GM12878 (cell line): ENCODE results near the gene HSPB6. TPM values are rescaled to one million over a fixed set of nuclear protein-coding genes. Genes with fewer than 3 reads are reported as not detected.

ENCODE experiments used
- ATAC-seq: fragments of 200-7000 bp; cut with Tn5 transposase; 3 replicates; pipeline ENCODE4 v1.9.1; 2020; ENCODE audit warnings: mild to moderate bottlenecking, moderate library complexity
- BruUV-seq: library from RNA; stranded (reverse); fragments of 400-500 nt; replicated peaks from 2 replicates; lab custom pipeline; 2021; lab: Mats Ljungman, UMichigan
- CTCF ChIA-PET: fragments of 300-600 bp; sonication (Branson Sonifier 250); formaldehyde crosslinking; extraction: SDS; loops from one replicate; lab custom pipeline; 2021; ENCODE audit warnings: inconsistent platforms; lab: Yijun Ruan, JAX
- POLR2A ChIA-PET: fragments of 350-600 bp; formaldehyde crosslinking; extraction: SDS; loops from one replicate; lab custom pipeline; 2021; ENCODE audit warnings: inconsistent platforms; lab: Charles Lee
- RAD21 ChIA-PET: fragments of 300-600 bp; sonication (Branson Sonifier 250); formaldehyde crosslinking; loops from one replicate; lab custom pipeline; 2023; ENCODE audit warnings: antibody characterized with exemption; ENCODE audit not compliant: unreplicated experiment; lab: Charles Lee
- SMC1A ChIA-PET: fragments of 300-600 bp; sonication (Branson Sonifier 250); formaldehyde crosslinking; loops from one replicate; lab custom pipeline; 2023; ENCODE audit not compliant: unreplicated experiment, uncharacterized antibody; lab: Charles Lee
- DNase-seq: peaks from one replicate; pipeline ENCODE4 v3.0.0-alpha.2; 2011; ENCODE audit warnings: low read depth, low spot score
- FAIRE-seq: peaks from 3 replicates; lab custom pipeline; 2011; peaks lifted over from hg19 to GRCh38; lab: Jason Lieb, UNC
- H2AFZ ChIP-seq: 2 replicates; pipeline ENCODE4 v1.6.0; 2011; ENCODE audit warnings: low read depth, low read length, control low read depth; ENCODE audit not compliant: control insufficient read depth
- H3K27ac ChIP-seq: 2 replicates; pipeline ENCODE4 v1.5.1; 2011; ENCODE audit warnings: control low read depth; ENCODE audit not compliant: control insufficient read depth, insufficient read depth
- H3K27me3 ChIP-seq, 2 experiments: replicated peaks in 1 of 2; 2 replicates each; pipeline versions ENCODE4 v1.6.0 to v1.6.1; 2011; ENCODE audit warnings: low read length in 1 of 2; ENCODE audit not compliant: control insufficient read depth in 2 of 2, insufficient read depth in 2 of 2
- H3K36me3 ChIP-seq, 2 experiments: 2 replicates each; pipeline ENCODE4 v1.5.1; 2011; ENCODE audit warnings: low read length in 1 of 2; ENCODE audit not compliant: control insufficient read depth in 2 of 2, insufficient read depth in 2 of 2
- H3K4me1 ChIP-seq: 2 replicates; pipeline ENCODE4 v1.6.1; 2011; ENCODE audit warnings: mild to moderate bottlenecking, low read length, moderate library complexity, mixed read lengths; ENCODE audit not compliant: control insufficient read depth, insufficient read depth
- H3K4me2 ChIP-seq: 2 replicates; pipeline ENCODE4 v1.6.0; 2011; ENCODE audit warnings: control low read depth; ENCODE audit not compliant: control insufficient read depth, insufficient read depth
- H3K4me3 ChIP-seq: fragments of 200-600 bp; sonication (generic); 2 replicates; pipeline ENCODE4 v1.5.1; 2016
- H3K79me2 ChIP-seq: 2 replicates; pipeline ENCODE4 v1.6.0; 2011; ENCODE audit warnings: low read length; ENCODE audit not compliant: control insufficient read depth, insufficient read depth
- H3K9ac ChIP-seq: 2 replicates; pipeline ENCODE4 v1.8.0; 2011; ENCODE audit warnings: low read length, control low read depth, mixed read lengths; ENCODE audit not compliant: control insufficient read depth, insufficient read depth
- H3K9me3 ChIP-seq: replicated peaks from 3 replicates; pipeline ENCODE4 v1.5.1; 2011; ENCODE audit warnings: mild to moderate bottlenecking, low read length; ENCODE audit not compliant: control insufficient read depth, insufficient read depth
- H4K20me1 ChIP-seq: 2 replicates; pipeline ENCODE4 v1.6.0; 2011; ENCODE audit not compliant: control insufficient read depth, insufficient read depth
- HDAC2 ChIP-seq: fragments of 200-600 bp; sonication (generic); IDR thresholded peaks from 2 replicates; pipeline ENCODE4 v1.6.1; 2017
- IRF4 ChIP-seq: IDR thresholded peaks from 2 replicates; pipeline ENCODE4 v1.6.1; 2011; ENCODE audit warnings: low read depth, low read length
- MEF2A ChIP-seq: IDR thresholded peaks from 2 replicates; pipeline ENCODE4 v1.6.1; 2011; ENCODE audit warnings: low read depth, mild to moderate bottlenecking, low read length, moderate library complexity; ENCODE audit not compliant: insufficient read depth
- NR2C2 ChIP-seq: IDR thresholded peaks from 2 replicates; pipeline ENCODE4 v1.6.1; 2011; ENCODE audit warnings: borderline replicate concordance, low read depth; ENCODE audit not compliant: control insufficient read depth, insufficient read length
- TARDBP ChIP-seq: IDR thresholded peaks from 2 replicates; pipeline ENCODE4 v1.6.1; 2016; ENCODE audit warnings: borderline replicate concordance
- ZNF274 ChIP-seq: IDR thresholded peaks from one replicate; pipeline ENCODE4 v1.8.0; 2011; ENCODE audit not compliant: insufficient read length, insufficient read depth
- WGBS: methylation state at CpG from one replicate; pipeline ENCODE4 v1.1.6; 2016; ENCODE audit warnings: low lambda C conversion rate; ENCODE audit not compliant: insufficient replicate concordance, insufficient coverage; ENCODE audit errors: missing lambda C conversion rate; 5-methylcytosine and 5-hydroxymethylcytosine counted together
- in situ Hi-C: fragments of 300-500 bp; cut with MboI; formaldehyde crosslinking; loops from 9 replicates; pipeline ENCODE4 v1.14.3; 2018; ENCODE audit warnings: mixed read lengths
- intact Hi-C: fragments of 100-400 bp; cut with micrococcal nuclease; formaldehyde crosslinking; loops from one replicate; pipeline ENCODE4 v1.14.2; 2022; ENCODE audit not compliant: unreplicated experiment
- polyA plus RNA-seq, 11 experiments: library from polyadenylated mRNA; depleted of rRNA in 4 of 11; unstranded in 6 of 11; stranded (reverse) in 5 of 11; fragments of >200 nt; fragmentation: Nextera tagmentation in 4 of 11; fragmentation: Illumina TruSeq in 1 of 11; extraction: Ambion mirVana in 4 of 11; extraction: Trizol in 1 of 11; gene quantifications; 1 replicate in 1 of 11; 2 replicates in 10 of 11; pipeline versions ENCODE4 v1.2.1 to v1.2.3, GENCODE V29; 2011 to 2016; ENCODE audit warnings: inconsistent platforms in 2 of 11, missing spikeins in 2 of 11, low read depth in 1 of 11
- total RNA-seq, 4 experiments: library from RNA; depleted of rRNA in 3 of 4; stranded (reverse); fragments of >200 nt in 3 of 4; fragmentation: Illumina TruSeq in 1 of 4; extraction: Trizol in 1 of 4; gene quantifications; 2 replicates each; pipeline versions ENCODE4 v1.2.1 to v1.2.3, GENCODE V29; 2013 to 2021
- TF ChIP-seq, protein P1 (sequence below): IDR thresholded peaks from 2 replicates; pipeline ENCODE4 v1.6.1; 2011; ENCODE audit warnings: mild to moderate bottlenecking, low read depth, low read length, moderate library complexity; ENCODE audit not compliant: insufficient replicate concordance
- TF ChIP-seq, protein P2 (sequence below): IDR thresholded peaks from 2 replicates; pipeline ENCODE4 v1.6.1; 2011; ENCODE audit warnings: borderline replicate concordance, low read depth, mild to moderate bottlenecking, moderate library complexity, mixed read lengths, low read length; ENCODE audit not compliant: insufficient read depth; ENCODE audit errors: extremely low read length

The HSPB6 gene
- total and polyA plus RNA-seq, 10 of the 15 experiments (the other 5 are each of a cell fraction or from before 2014, with no cell fraction given), result 0.09 to 1.6 (median 0.36) TPM; not detected in 4

DNA sequence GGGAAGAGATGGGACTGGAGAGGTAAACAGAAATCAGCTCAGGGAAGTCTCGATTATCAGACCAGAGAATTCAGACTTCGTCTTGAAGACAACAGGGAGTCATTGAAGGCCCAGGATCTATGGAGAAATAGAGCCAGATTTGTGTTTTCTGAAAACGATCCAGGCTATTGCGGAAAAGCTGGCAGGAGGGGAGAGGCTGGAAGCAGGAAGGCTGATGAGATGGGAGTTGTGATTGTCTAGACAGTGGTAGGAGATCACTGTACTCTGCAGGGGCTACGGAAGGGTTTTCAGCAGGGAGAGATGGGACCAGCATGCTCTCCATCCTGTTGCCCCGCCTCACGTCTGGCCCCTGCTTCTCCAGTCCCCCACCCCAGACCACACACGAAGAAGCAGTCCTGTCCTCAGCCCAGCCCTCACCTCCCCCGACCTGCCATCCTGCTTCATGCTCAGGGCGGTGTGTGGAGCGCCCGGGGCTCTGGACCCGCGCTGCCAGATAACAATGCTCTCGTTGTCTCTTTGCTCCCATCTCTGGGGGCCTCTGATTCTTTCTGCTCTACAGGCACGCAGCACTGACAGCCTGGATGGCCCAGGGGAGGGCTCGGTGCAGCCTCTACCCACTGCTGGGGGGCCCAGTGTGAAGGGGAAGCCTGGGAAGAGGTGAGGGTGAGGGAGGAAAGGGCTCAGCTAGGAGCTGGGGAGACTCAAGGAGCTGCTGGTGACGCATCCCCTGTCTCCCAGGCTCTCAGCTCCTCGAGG is 20.4 kb upstream of the HSPB6 start:
- RAD21 ChIA-PET, result interaction anchor here (1.1 to 1.3 kb wide), 2 partner anchors 29 to 37 kb away, joined by 3 to 4 read pairs; partner anchors contain the start of gene LIN37
- FAIRE-seq (no peak), ATAC-seq (no peak), DNase-seq (no peak)
- intact Hi-C loops (no loop called here), in situ Hi-C loops (no loop called here)
- no peaks in the 10 kb centered on the region for H3K9me3 ChIP-seq
- SMC1A ChIA-PET, result interaction anchor here (0.7 kb wide), 1 partner anchor 37 kb away, joined by 3 read pairs; no protein-coding TSS in a partner anchor
- CTCF ChIA-PET, result interaction anchor here (0.6 to 1.3 kb wide), 2 partner anchors 83 to 277 kb away, joined by 3 read pairs; partner anchors contain the start of gene THAP8
- H3K27me3 ChIP-seq, result no peaks in the 10 kb centered on the region
- no peaks in the 10 kb centered on the region for H3K4me1 ChIP-seq
- H3K4me2 ChIP-seq, result no peak overlapping the region
- 60% methylated on average over 13 of the region's 19 CpGs for WGBS
- no peaks in the 10 kb centered on the region for H3K79me2 ChIP-seq
- H3K36me3 ChIP-seq, result no peaks in the 10 kb centered on the region; a peak in 1 of 4 replicates
- no peak overlapping the region for H3K9ac ChIP-seq
- TF ChIP-seq HDAC2, result no peak
- no peak for TF ChIP-seq IRF4
- TF ChIP-seq ZNF274, result no peak
- no peak for TF ChIP-seq NR2C2
- no peak for TF ChIP-seq MEF2A
- TF ChIP-seq, protein P1, sequence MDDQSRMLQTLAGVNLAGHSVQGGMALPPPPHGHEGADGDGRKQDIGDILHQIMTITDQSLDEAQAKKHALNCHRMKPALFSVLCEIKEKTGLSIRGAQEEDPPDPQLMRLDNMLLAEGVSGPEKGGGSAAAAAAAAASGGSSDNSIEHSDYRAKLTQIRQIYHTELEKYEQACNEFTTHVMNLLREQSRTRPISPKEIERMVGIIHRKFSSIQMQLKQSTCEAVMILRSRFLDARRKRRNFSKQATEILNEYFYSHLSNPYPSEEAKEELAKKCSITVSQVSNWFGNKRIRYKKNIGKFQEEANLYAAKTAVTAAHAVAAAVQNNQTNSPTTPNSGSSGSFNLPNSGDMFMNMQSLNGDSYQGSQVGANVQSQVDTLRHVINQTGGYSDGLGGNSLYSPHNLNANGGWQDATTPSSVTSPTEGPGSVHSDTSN, result no peak
- TF ChIP-seq, protein P2, sequence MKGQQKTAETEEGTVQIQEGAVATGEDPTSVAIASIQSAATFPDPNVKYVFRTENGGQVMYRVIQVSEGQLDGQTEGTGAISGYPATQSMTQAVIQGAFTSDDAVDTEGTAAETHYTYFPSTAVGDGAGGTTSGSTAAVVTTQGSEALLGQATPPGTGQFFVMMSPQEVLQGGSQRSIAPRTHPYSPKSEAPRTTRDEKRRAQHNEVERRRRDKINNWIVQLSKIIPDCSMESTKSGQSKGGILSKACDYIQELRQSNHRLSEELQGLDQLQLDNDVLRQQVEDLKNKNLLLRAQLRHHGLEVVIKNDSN, result no peak
- TF ChIP-seq TARDBP, result no peak
- no peak overlapping the region for H2AFZ ChIP-seq
- H4K20me1 ChIP-seq, result no peaks in the 10 kb centered on the region
- no TSS peak for BruUV-seq
- no peak overlapping the region for H3K27ac ChIP-seq
- POLR2A ChIA-PET, result interaction anchor here (0.7 to 1.7 kb wide), 3 partner anchors 29 to 65 kb away, joined by 3 to 5 read pairs (median 4); partner anchors contain the start of gene LIN37
- no peak overlapping the region for H3K4me3 ChIP-seq
